GM12801 (cell line): ENCODE data around the gene SUN3.

Experiments
- CTCF ChIP-seq: IDR thresholded peaks from one replicate; pipeline ENCODE4 v1.5.1; 2011; ENCODE audit warnings: control low read depth; ENCODE audit not compliant: insufficient read length; ENCODE audit errors: extremely low read depth

Gene SUN3

DNA sequence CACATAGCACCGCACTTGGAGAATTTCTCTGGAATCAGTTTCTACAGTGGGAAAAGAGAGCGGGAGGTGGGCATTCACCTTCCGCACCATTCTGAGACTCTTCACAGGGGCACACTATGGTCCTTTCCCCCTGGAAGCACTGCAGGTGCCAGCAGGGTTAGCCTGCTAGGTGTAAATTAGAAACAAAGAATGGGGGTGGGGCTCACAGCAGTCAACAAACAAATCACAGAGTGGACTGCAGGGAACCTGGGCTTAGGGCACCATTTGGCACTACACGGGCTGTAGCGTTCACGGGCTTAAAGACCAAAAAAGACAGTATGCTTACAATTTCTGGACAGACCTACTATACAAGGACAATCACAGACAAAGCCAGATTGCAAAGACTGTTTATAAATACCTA is 72.7 kb downstream of the SUN3 start:
- no peak for TF ChIP-seq CTCF

DNA sequence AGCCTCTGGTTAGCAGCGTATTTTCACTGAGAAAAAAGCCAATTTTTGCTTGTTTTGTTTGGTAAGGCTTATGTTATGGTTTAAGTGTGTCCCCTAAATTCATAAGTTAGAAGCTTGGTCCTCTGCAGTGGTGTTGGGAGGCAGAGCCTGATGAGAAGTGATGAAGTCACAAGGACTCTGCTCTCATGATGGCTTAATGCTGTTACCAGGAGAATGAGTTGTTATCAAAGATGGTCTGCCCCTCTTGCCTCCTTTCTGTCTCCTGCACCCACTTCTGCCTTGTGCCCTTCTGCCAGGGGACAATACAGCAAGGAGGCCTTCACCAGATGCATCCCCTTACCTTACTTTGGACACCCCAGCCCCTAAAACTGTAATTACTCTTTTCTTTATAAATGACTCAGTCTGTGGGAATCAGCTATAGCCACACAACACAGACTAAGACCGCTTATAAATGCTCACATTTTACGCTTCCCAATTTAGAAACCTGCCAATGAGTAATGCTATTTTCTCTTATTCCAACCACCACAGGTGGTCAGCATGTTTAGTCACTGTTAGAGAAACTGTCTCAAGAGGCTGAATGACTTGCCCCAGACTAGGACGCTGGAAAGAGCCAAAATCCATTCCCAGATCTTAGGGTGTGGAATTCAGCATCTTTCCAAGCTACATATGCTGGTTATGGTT is 74.5 kb downstream of the SUN3 start:
- no peak for TF ChIP-seq CTCF

DNA sequence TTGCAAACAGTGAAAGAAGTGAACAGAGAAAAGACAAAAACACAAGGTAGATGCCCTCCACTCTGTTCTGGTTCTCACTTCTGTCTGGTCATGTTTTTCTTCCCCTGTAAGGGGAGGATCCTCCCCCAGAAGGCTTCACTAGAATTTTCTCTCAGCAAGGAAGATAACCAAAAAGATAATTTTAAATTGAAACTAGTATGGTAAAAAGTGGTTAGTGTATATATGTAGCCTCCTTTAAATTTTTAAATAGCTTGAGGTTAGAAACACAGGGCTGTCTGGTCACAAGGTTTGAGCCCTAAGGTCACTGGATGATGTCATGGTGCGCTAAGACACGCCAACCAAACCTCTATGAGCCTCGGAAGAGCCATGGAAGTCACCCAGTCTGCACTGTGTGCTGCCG is 75.1 kb downstream of the SUN3 start:
- TF ChIP-seq CTCF: no peak

DNA sequence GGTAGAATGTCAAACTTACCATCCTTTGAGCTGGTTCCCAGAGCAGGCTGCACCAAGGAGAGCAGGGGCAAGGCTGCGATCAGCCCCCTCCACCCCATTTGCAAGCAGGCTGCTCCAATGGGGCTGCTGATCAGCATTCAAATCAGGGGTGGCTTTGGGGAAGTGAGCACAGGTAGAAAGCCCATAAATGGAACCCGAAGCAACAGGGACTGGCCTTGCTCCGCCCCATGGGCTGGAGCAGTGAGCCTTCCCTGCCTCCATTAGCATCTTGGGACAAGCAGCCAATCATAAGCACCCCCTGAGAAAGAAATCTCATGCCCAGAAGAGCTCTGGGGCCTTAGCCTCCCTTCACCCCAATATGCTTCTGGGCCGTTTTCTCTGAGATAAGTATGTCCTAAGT is 76.7 kb downstream of the SUN3 start:
- no peak for TF ChIP-seq CTCF

DNA sequence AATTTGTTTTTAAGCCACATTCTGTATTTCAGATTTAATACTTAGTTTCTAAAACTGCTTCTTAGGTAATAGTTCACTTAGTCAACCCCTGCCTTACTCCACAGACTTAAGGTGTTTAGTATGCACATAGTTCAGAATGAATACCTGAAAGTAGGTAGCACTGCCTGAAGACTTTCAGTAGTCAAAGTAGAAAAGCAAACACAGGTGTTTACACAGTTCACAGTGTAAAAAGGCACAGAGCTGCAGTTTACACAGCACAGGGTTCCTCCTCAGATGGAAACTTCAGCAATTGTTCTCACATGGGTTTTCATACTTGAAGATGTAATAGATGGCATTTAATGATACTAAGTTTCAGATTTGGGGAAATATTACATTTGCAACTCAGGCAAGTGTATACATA is 77.5 kb downstream of the SUN3 start:
- no peak for TF ChIP-seq CTCF

DNA sequence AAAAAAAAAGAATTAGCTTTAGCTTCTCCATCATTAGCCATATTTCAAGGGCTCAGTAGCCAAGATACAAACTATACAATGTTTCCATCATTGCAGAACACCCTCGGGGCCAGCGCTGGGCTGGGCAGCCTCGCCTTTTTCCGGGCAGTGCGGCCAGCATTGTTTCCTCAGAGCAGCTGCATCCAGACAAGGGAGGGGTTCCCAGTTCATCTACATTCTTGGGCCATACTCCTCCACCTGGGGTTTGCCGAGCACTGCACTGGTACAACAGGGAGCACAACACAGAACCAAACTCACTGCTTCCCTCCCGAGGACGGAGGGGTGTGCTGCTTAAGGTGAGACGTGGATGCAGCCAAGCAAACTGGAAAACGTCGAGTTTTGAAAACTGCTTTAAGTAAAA is 78.2 kb downstream of the SUN3 start:
- TF ChIP-seq CTCF: no peak

GRCh38 chr7:47949703-47950102 is 79.2 kb downstream of the SUN3 start:
- no peak for TF ChIP-seq CTCF
